ENCODE measurements around the gene KITLG.

DNA sequence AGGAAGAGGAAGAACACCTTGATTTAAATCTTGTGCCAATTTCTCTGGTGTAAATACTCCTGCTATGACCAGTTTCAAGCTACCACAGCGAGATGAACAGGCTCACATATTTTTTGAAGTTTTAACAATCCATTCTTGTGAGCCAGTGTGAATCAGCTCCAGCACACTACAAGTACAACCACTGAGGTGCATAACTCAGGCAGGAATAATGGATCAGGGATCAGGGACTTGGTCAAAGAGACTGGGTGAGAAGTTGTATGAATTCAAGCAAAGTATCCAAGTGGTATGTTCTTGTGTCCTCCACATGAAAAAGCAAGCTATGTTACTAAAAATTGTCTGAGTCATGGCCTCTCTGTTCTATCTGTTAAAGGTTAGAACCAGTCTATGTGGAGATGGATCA, 35.2 kb upstream of the KITLG start:
- TF ChIP-seq CTCF (optimal IDR thresholded peaks at IDR 0.05 in 1 of 3, IDR thresholded peaks at IDR 0.05 in 1 of 3, conservative IDR thresholded peaks at IDR 0.05 in 1 of 3; ENCODE audit: extremely low read depth in 1 of 3, insufficient read depth in 2 of 3, low read length in 3 of 3) (no peak), EZH2 (IDR thresholded peaks at IDR 0.05; ENCODE audit: low read length) (no peak)

Data from keratinocyte (primary cell).